OCI-LY7 (cell line): ENCODE results near the gene DTHD1. TPM values are rescaled to one million over a fixed set of nuclear protein-coding genes. Genes with fewer than 3 reads are reported as not detected.

Source experiments
- BruUV-seq: library from RNA; stranded (reverse); fragments of 400-500 nt; replicated peaks from 2 replicates; lab custom pipeline; 2021; lab: Mats Ljungman, UMichigan
- CTCF ChIA-PET: fragments of 300-600 bp; sonication (Branson Sonifier 250); formaldehyde crosslinking; loops from one replicate; lab custom pipeline; 2022; ENCODE audit warnings: antibody characterized with exemption; ENCODE audit not compliant: unreplicated experiment; lab: Charles Lee
- POLR2A ChIA-PET: fragments of 300-600 bp; sonication (Branson Sonifier 250); formaldehyde crosslinking; loops from one replicate; lab custom pipeline; 2022; ENCODE audit warnings: antibody characterized with exemption; lab: Charles Lee
- DNase-seq: peaks from one replicate; pipeline ENCODE4 v3.0.0-alpha.2; 2015; ENCODE audit warnings: low spot score
- H2AFZ ChIP-seq: fragments of 200-600 bp; sonication (generic), shearing (Covaris generic); 2 replicates; pipeline ENCODE4 v1.6.1; 2014; ENCODE audit warnings: mild to moderate bottlenecking, antibody characterized with exemption, low read length, moderate library complexity
- H3K27ac ChIP-seq: fragments of 200-600 bp; sonication (generic); 2 replicates; pipeline ENCODE4 v1.5.1; 2014; ENCODE audit warnings: mixed run types, low read depth, mild to moderate bottlenecking, moderate library complexity, low read length, inconsistent platforms; ENCODE audit not compliant: poor library complexity, severe bottlenecking
- H3K36me3 ChIP-seq: fragments of 200-600 bp; sonication (generic); 2 replicates; pipeline ENCODE4 v1.6.1; 2014; ENCODE audit warnings: mild to moderate bottlenecking, antibody characterized with exemption, low read length, moderate library complexity, mixed read lengths; ENCODE audit not compliant: insufficient read depth
- H3K4me1 ChIP-seq: fragments of 200-600 bp; sonication (generic); 2 replicates; pipeline ENCODE4 v1.5.1; 2014; ENCODE audit warnings: mild to moderate bottlenecking, low read length; ENCODE audit not compliant: insufficient read depth, poor library complexity, severe bottlenecking
- H3K4me2 ChIP-seq: fragments of 200-600 bp; sonication (generic); 2 replicates; pipeline ENCODE4 v1.6.1; 2014; ENCODE audit warnings: mild to moderate bottlenecking, low read length
- H3K4me3 ChIP-seq: fragments of 200-600 bp; sonication (generic); 2 replicates; pipeline ENCODE4 v1.5.1; 2014; ENCODE audit warnings: mild to moderate bottlenecking, low read depth, low read length; ENCODE audit not compliant: poor library complexity, severe bottlenecking
- H3K79me2 ChIP-seq: fragments of 200-600 bp; sonication (generic); 2 replicates; pipeline ENCODE4 v1.6.1; 2016; ENCODE audit warnings: low read depth, mild to moderate bottlenecking, low read length, moderate library complexity, mixed read lengths; ENCODE audit not compliant: insufficient read depth
- H3K9me2 ChIP-seq: fragments of 200-600 bp; sonication (generic); 2 replicates; pipeline ENCODE4 v1.6.1; 2016; ENCODE audit warnings: mild to moderate bottlenecking, low read length, mixed read lengths; ENCODE audit not compliant: insufficient read depth
- H3K9me3 ChIP-seq: fragments of 200-600 bp; sonication (generic); 2 replicates; pipeline ENCODE4 v1.6.1; 2014; ENCODE audit warnings: mild to moderate bottlenecking, mixed run types, low read length, mixed read lengths
- H4K20me1 ChIP-seq: fragments of 200-600 bp; sonication (generic); 2 replicates; pipeline ENCODE4 v1.6.1; 2014; ENCODE audit warnings: mild to moderate bottlenecking, antibody characterized with exemption, low read length, moderate library complexity, mixed read lengths; ENCODE audit not compliant: insufficient read depth
- CTCF ChIP-seq: fragments of 200-600 bp; sonication (generic); conservative IDR thresholded peaks from 2 replicates; pipeline ENCODE4 v1.5.1; 2014; ENCODE audit warnings: mild to moderate bottlenecking, antibody characterized with exemption, low read length, moderate library complexity, mixed read lengths
- EZH2phosphoT487 ChIP-seq: fragments of 200-600 bp; sonication (generic); IDR thresholded peaks from 2 replicates; pipeline ENCODE4 v1.6.1; 2018; ENCODE audit warnings: low read depth, borderline replicate concordance, mild to moderate bottlenecking, mixed run types, antibody characterized with exemption, low read length, moderate library complexity, mixed read lengths
- intact Hi-C: fragments of 100-400 bp; cut with micrococcal nuclease; formaldehyde crosslinking; loops from one replicate; pipeline ENCODE4 v1.10.0; 2022; ENCODE audit not compliant: unreplicated experiment
- total RNA-seq, 2 experiments: library from RNA; depleted of rRNA in 1 of 2; stranded (reverse); fragments of >200 nt in 1 of 2; shearing (Covaris generic) in 1 of 2; gene quantifications; 2 replicates each; pipeline ENCODE4 v1.2.3, GENCODE V29; 2014 to 2022

The DTHD1 gene
- total RNA-seq, 2 experiments from 2014 or later: not detected

DNA sequence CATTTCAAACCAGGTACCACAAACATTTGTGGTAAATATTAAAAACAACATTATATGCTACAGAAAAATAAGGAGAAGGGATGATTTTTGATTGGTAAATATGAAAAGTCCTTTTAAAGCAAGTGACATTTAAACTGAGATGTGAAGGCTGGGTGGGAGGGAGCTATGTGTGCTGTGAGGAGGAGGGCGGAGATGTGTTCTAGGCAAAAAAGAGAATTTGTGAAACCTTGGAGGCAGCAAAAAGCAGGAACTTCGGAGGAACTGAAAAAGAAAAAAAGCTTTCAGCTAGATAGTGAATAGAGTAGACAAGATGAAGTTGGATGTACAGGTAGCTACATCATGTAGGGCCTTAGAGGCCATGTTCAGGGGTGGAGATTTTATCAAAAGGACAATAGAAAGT, 27.0 kb upstream of the DTHD1 start:
- no peaks in the 10 kb centered on the region for H3K79me2 ChIP-seq
- BruUV-seq: no TSS peak
- H3K9me2 ChIP-seq: no peaks in the 10 kb centered on the region
- no peaks in the 10 kb centered on the region for H3K9me3 ChIP-seq
- POLR2A ChIA-PET: interaction anchor here (1.5 to 4.1 kb wide), 2 partner anchors 10 to 71 kb away, joined by 3 to 40 read pairs; partner anchors contain the start of gene ARAP2
- H4K20me1 ChIP-seq: no peaks in the 10 kb centered on the region
- H3K4me3 ChIP-seq: no peak overlapping the region
- no peak overlapping the region for H2AFZ ChIP-seq
- intact Hi-C loops: no loop called here
- H3K4me1 ChIP-seq: peaks cover 25% of the 10 kb centered on the region
- no peak overlapping the region for H3K27ac ChIP-seq
- TF ChIP-seq EZH2phosphoT487: no peak
- no peak for TF ChIP-seq CTCF
- CTCF ChIA-PET: interaction anchor here (0.8 kb wide), 1 partner anchor 11 kb away, joined by 3 read pairs; no protein-coding TSS in a partner anchor
- no peak overlapping the region for H3K4me2 ChIP-seq
- no peak for DNase-seq
- no peaks in the 10 kb centered on the region for H3K36me3 ChIP-seq

- peaks cover 25% of the 10 kb centered on the region for H3K4me1 ChIP-seq
- H3K9me2 ChIP-seq: no peaks in the 10 kb centered on the region
- H4K20me1 ChIP-seq: no peaks in the 10 kb centered on the region
- H3K9me3 ChIP-seq: no peaks in the 10 kb centered on the region
- peak overlapping the region; percentile 75 for H3K27ac ChIP-seq
- H3K4me2 ChIP-seq: peak overlapping the region; percentile 60
- DNase-seq: peak; percentile 76
- ChIA-PET CTCF (no interaction called here), POLR2A (interaction anchor here (4.1 kb wide), 1 partner anchor 12 kb away, joined by 40 read pairs; the partner anchor contains the start of gene ARAP2)
- no peaks in the 10 kb centered on the region for H3K79me2 ChIP-seq
- no peaks in the 10 kb centered on the region for H3K36me3 ChIP-seq
- H3K4me3 ChIP-seq: no peak overlapping the region
- H2AFZ ChIP-seq: peak overlapping the region; percentile 74; the same call in 1 of the 2 replicates
- BruUV-seq: no TSS peak
- intact Hi-C loops: loop anchor here (1.0 kb wide), 1 partner anchor 11 kb away; the partner anchor contains the start of gene ARAP2
- TF ChIP-seq EZH2phosphoT487: no peak
- TF ChIP-seq CTCF: no peak
Measured at GRCh38 chr4:36255577-36255976, 25.8 kb upstream of the DTHD1 start.

GRCh38 chr4:36256398-36256891, 25.0 kb upstream of the DTHD1 start:
- H3K9me2 ChIP-seq: no peaks in the 10 kb centered on the region
- peak; percentile 30 for DNase-seq
- peak overlapping the region; percentile 50 for H3K4me3 ChIP-seq
- peak overlapping the region; percentile 75 for H3K27ac ChIP-seq
- intact Hi-C loops: no loop called here
- CTCF ChIA-PET: no interaction called here
- TF ChIP-seq CTCF (no peak), EZH2phosphoT487 (no peak)
- no TSS peak for BruUV-seq
- no peaks in the 10 kb centered on the region for H3K36me3 ChIP-seq
- H3K79me2 ChIP-seq: no peaks in the 10 kb centered on the region
- peaks cover 25% of the 10 kb centered on the region for H3K4me1 ChIP-seq
- POLR2A ChIA-PET: interaction anchor here (0.6 kb wide), 1 partner anchor 29 kb away, joined by 5 read pairs; no protein-coding TSS in a partner anchor
- no peaks in the 10 kb centered on the region for H4K20me1 ChIP-seq
- no peaks in the 10 kb centered on the region for H3K9me3 ChIP-seq
- peak overlapping the region; percentile 60 for H3K4me2 ChIP-seq
- H2AFZ ChIP-seq: peak overlapping the region; percentile 74; the same call in 1 of the 2 replicates
